Retinal pigment epithelial cell (primary cell): Measurements from ENCODE around the gene KRT71.

Experiments
- DNase-seq: peaks from one replicate; pipeline ENCODE4 v3.0.0-alpha.2; 2010; ENCODE audit warnings: low read depth
- H3K4me3 ChIP-seq: 2 replicates; pipeline ENCODE4 v1.5.1; 2011; ENCODE audit warnings: mild to moderate bottlenecking, low read length, control low read depth, moderate library complexity
- TF ChIP-seq, protein P1 (sequence below): conservative IDR thresholded peaks from 2 replicates; pipeline ENCODE4 v1.5.1; 2011; ENCODE audit warnings: low read depth, low read length, control low read depth, inconsistent platforms

Gene KRT71

DNA sequence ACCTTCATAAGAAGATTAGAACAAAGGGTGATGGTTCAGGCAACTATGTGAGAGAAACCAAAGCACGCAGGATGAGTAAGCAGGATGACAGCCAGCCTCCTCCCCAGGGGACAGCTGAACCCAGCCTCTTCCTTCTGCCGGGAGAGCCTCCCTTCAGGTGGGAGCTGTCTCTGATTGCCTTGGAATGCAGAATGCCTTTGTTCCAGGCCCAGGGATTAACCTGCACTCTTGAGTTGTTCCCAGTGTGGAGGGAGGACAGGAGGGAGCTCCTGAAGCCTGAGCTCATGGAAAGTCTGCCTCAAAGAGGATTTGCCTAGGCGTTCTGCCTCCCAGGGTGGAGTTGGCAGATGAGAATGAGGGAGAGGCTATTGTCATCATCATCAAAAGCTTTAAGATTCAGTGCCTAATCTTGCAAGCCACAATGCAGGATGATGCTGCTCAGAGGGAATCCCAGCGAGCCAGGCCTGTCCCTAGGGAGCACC lies 56.3 kb downstream of the KRT71 start:
- TF ChIP-seq, protein P1, sequence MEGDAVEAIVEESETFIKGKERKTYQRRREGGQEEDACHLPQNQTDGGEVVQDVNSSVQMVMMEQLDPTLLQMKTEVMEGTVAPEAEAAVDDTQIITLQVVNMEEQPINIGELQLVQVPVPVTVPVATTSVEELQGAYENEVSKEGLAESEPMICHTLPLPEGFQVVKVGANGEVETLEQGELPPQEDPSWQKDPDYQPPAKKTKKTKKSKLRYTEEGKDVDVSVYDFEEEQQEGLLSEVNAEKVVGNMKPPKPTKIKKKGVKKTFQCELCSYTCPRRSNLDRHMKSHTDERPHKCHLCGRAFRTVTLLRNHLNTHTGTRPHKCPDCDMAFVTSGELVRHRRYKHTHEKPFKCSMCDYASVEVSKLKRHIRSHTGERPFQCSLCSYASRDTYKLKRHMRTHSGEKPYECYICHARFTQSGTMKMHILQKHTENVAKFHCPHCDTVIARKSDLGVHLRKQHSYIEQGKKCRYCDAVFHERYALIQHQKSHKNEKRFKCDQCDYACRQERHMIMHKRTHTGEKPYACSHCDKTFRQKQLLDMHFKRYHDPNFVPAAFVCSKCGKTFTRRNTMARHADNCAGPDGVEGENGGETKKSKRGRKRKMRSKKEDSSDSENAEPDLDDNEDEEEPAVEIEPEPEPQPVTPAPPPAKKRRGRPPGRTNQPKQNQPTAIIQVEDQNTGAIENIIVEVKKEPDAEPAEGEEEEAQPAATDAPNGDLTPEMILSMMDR, result no peak
- DNase-seq, result no peak
- H3K4me3 ChIP-seq, result no peak overlapping the region

DNA sequence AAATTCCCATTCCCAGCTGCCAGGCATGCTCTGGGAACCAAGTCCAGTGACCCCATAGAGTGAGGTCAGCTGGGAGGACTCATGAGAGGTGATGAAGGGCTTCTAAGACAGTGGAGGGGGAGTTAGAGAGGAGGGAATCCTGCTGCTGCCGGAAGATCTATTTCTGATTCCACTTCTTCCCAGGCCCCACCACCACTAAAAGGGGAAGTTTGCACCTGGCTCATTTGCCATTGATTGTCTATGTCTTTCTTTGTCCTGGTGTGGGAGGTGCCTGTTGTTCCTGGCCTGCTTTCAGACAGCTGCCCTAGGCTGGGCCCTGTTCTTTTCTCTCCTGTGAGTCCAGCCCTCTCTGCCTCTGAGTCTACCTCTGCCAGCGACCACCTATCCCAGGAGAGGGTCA lies 56.9 kb downstream of the KRT71 start:
- TF ChIP-seq, protein P1, result no peak
- no peak overlapping the region for H3K4me3 ChIP-seq
- DNase-seq, result no peak

DNA sequence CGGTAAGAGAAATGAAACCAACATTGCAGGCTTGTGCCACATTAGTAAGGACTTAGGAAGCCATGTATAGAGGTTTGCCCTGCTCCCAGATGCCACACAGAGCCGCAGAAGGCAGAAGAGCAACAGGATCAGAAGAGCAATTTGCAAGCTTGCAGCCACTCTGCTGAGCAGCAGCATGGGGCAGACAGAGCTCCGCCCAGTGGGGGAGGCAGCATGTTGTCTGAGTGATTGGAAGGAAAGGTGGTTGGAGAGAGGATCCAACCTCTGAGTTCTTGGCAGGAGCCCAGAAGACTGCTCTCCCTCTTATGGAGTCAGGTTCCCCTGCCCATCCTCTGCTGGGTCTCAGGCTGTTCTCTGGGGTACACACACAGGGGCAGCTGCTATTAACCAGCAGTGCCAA lies 57.6 kb downstream of the KRT71 start:
- TF ChIP-seq, protein P1, result no peak
- H3K4me3 ChIP-seq, result no peak overlapping the region

DNA sequence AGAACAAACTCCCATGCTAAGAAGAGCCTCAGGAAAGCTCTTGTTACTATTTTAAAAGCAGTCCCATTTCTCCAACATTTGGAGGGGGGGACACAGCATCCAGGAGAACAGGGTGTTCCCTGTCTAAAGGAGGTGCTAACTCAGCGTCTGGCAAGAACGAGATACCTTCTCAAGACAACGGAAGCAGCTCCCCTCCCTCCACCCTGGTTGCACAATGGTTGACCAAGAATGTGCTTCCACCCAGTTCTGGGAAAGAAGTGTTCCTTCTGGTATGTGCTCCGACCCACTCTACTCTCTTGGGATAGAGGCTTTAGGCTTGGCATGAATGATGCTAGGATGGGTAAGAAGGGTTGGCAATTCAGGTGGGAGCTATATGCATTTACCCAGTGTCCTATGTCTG lies 58.4 kb downstream of the KRT71 start:
- TF ChIP-seq, protein P1, result no peak
- H3K4me3 ChIP-seq, result no peak overlapping the region
- DNase-seq, result no peak

More for the DNA sequence above, 57.6 kb downstream of the KRT71 start:
- DNase-seq, result no peak

DNA sequence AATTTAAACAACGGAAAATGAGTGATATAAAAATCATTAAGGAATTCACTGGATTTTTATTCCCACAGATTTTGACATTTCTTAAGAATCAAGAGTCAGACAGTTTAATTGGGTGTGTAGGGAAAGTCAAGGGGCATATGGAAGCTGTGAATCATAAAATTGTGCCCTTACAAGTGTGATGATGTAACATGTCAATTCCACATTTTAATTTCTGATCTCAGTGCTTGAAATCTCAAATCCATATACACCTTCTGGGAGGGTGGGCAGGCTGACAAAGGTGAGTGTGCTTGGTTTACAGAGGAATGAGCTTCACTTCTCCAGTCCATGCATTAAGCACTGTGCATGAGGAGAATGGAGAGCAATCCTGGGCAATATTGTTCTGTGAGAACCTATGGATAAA lies 58.8 kb downstream of the KRT71 start:
- no peak overlapping the region for H3K4me3 ChIP-seq
- no peak for DNase-seq
- TF ChIP-seq, protein P1, result no peak
